GM18870 (cell line): ENCODE measurements around the gene SOS1.
"Not testable (repeated sequence)": the region's sequence is repeated elsewhere in the genome, so short reads cannot be mapped to it uniquely, and the experiment has no call there.

Source experiments
- ATAC-seq: cut with Tn5 transposase; IDR thresholded peaks from one replicate; pipeline ENCODE4 v1.9.1; 2021; ENCODE audit warnings: moderate library complexity; ENCODE audit not compliant: unreplicated experiment

SOS1 gene

DNA sequence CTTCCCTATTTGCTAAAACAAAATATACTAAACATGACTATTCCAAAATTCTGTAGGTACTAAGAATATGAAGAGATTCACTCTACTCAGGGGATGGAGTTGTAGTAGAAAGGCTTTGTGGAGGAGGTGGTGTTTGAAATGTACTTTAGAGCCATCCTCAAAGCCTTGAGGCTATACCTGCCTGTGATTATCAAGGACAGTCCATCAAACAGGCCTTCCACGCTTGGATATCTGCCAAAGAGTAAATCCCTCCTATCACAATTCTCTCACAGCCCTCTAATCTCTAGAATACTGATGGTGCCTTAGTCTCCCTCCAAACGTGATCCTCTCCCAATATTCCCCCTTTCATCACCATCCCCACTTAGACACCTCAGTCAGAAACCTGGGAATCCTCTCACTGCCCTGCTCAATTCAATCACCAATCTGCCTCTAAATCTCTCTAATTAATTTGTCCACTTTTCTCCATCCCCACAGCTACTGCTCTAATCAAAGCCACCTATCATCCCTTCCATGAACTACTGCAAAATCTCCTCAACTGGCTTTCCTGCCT lies 13.1 kb downstream of the SOS1 start:
- no peak for ATAC-seq

DNA sequence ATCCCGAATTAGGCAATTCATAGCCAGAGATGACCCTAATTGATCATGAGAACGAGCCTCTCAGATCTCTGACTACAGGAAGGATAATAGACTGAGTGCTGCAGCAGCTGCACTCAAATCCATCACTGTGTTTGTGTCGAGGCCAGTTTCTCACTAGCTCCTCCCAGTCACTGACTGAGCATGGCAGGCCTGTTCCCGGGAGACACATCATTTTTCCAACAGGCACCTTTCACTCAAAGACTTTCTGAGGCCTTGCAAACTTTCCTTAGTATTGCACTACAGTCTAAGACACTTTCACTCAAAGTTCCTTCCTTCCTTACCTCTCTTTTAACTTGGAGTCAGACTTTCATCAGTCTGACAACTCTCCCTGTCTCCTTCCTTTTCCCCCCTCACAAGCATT lies 13.7 kb downstream of the SOS1 start:
- ATAC-seq, result no peak

DNA sequence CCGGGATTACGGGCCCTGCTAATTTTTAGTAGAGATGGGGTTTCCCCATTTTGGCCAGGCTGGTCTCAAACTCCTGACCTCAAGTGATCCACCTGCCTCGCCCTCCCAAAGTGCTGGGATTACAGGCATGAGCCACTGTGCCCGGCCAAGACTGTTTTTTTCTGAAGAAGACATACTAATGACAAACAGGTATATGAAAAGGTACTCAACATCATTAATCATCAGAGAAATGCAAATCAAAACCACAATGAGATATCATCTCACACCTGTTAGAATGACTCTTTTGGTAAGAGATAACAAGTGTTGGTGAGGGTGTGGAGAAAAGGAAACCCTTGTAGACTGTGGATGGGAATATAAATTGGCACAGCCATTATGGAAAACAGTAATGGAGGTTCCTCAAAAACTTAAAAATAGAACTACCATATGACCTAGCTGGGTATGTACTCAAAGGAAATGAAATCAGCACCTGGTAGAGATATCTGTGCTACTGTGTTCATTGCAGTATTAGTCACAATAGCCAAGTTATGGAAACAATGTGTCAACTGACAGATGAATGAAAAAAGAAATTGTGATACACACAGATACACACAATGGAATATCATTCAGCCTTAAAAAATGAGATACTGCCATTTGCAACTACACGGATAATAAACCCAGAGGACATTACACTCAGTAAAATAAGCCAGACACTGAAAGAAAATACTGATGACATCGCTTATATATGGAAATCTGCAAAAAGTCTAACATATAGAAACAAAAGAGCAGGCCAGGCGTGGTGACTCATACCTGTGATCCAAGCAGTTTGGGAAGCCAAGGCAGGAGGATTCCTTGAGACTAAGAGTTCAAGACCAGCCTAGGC lies 20.8 kb downstream of the SOS1 start:
- ATAC-seq, result peak; percentile 85

DNA sequence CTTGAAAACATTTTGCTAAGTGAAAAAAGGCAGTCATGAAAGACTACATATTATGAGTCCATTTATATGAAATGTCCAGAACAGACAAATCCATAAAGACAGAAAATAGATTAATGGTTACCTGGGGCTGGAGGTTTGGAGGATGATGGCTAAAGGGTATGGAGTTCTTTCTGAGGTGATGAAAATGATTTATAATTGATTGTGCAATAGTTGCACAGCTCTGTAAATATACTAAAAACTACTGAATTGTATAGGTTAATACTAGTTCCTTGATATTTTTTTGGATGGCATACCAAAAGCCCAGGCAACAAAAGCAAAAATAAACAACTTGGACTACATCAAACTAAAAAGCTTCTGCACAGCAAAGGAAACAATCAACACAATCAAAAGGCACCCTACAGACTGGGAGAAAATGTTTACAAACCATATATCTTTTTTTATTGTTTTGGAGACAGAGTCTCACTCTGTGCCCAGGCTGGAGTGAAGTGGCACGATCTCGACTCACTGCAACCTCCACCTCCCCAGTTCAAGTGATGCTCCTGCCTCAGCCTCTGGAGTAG lies 21.5 kb downstream of the SOS1 start:
- ATAC-seq, result no peak

DNA sequence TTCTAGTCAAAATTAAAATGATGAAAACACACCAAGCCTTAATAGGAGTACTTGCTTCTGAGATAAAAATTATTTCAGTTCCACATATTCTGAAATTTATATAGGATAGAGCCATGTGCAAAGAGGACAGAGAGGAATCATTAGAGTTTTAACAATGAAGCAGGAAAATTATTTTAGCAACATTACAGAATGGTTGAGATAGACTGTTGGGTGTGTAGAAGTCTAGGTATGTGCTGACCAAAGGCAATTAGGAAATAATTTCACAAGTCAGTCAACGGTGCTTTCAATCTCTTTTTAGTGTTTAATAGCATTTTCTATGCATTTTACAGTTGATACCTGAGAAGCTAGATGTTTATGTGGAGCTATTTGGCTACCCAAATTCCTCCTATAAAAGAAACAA lies 25.2 kb downstream of the SOS1 start:
- ATAC-seq, result no peak

DNA sequence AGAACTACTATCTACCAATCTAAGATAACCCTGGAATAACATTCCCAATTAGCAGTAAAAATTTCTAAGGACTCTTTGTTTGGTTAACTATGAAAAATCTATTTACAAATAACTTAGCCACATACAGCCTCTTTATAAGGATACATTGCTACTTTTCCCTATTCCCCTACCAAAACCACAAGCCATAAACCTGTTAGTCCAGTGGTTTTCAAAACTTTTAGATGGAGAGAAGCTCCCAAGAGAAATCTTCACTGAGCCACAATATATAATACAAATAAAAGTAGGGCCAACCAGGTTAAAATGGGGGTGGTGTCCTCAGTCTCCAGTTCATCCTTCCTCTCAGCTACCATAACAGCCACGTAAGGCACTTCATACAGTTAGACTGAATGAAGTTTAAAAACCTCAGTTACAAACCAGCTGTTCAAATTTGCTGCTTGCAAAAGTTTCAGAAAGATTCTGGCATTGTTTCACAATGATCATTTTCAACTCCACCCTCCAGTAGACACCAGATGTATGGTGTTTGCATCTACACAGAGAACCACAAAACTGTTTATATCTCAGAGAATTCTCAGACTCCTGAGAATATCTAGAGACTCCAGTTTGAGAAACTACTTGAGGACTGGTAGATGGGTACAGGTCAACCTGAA lies 26.0 kb downstream of the SOS1 start:
- ATAC-seq, result peak; percentile 82

DNA sequence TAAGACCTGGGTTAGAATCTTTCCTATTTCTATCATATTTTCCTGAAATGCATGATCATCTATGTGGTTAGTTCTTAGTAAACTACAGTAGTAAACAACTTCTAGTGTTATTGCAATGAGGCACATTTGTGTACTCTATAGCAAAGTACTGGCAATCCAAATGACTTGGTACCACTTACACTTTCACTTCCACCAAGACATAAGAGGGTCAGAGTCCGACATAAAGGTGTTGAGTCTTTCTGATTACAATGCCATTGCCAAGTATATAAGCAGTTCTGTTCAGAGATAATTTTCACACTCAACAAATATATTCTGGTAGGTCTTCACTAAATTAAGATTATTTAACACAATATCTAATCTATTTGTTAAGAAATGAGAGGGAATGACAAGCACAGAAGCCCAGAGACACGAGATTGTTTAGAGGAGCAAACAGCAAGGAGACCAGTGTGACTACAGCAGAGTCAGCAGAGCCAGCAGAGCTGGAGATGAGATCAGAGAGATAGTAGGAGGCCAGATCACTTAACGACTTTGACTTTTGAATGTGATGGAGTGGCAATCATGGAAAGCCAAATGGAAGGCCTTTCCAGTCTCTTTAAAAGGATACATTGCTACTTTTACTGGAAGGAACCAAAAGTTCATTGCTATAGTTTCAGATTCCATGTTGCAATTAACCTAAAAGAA lies 27.5 kb downstream of the SOS1 start:
- ATAC-seq, result no peak

DNA sequence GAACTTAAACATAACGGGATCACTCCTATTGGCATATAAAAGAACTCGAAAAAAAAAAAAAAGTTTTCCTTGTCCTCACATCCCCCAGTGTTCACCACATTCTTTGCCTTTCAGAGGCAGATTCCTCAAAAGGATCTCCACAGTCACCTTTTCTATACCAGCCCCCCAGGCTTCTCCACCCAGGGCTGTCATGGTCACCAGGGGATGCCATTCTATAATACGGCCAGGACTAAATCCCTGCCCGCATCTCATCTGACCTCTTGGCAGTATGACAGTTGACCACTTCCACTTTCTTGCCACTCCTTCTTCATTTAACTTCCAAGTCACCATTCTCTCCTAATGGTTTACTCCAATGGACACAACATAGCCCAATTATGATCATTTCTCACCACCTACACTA lies 29.3 kb downstream of the SOS1 start:
- ATAC-seq, result no peak

DNA sequence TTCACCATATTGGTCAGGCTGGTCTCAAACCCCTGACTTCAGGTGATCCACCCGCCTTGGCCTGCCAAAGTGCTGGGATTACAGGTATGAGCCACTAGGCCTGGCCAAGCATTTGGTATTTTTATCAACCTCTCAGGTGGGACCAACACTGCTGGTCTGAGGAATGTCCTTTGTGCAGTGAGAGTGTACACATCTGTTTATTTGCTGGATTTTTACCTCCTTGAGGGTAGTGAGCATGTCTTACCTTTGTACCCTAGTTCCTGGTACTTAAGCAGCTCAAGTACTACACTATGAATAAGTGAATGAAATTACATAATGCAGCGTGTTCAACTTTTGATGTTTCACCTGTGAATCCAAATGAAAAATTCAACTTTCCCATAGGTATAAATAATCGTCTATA lies 29.8 kb downstream of the SOS1 start:
- no peak for ATAC-seq

DNA sequence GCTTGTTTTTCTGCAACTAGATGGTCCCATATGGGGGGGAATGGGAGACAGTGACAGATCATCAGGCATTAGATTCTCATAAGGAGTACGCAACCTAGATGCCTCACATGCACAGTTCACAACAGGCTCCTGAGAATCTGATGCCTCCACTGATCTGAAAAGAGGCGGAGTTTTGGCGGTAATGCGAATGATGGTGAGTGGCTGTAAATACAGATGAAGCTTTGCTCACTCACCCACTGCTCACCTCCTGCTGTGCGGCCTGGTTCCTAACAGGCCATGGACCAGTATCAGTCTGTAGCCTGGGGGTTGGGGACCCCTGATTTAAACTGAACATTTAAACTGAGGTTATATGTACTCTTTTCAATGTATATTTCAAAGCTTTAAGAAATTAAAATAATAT lies 40.7 kb downstream of the SOS1 start:
- no peak for ATAC-seq

DNA sequence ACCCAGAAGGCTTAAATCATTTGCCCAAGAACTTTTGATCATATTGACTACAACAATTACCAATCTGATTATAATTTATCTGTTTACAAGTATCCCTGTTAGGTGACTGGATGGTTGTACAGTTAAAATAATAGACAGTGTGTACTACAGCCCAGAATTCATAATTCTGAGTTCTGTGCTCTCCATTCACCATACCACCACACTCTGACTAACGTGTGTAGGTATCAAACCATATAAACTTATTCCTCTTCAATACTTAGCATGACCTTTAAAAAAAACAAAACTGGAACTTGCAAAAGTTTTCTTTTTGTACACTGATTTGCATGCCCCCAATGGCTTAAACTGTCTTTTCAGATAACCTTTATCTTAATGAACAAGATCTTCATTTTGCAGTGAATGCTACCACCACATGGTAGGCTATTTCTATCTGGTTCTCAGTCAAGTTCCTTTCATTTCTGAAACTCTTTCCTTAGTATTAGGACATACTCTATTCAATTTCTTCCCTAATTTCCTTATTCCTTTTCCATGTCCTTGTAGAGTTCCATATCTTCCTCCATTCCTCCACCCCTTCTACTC lies 50.9 kb downstream of the SOS1 start:
- ATAC-seq, result no peak

DNA sequence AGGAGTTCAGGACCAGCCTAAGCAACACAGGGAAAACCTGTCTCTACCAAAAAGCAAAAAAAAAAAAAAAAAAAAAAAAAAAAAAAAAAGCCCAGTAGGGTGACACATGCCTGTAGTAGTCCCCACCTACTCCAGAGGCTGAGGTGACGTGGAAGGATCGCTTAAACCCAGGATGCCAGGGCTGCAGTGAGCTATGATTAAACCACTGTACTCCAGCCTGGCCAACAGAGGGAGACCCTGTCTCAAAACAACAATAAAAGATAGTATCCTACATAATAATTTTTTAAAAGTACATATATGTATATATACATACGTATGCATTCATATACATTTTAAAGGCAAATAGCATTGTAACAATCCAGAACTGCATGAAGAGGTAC lies 51.7 kb downstream of the SOS1 start:
- ATAC-seq, result no peak

DNA sequence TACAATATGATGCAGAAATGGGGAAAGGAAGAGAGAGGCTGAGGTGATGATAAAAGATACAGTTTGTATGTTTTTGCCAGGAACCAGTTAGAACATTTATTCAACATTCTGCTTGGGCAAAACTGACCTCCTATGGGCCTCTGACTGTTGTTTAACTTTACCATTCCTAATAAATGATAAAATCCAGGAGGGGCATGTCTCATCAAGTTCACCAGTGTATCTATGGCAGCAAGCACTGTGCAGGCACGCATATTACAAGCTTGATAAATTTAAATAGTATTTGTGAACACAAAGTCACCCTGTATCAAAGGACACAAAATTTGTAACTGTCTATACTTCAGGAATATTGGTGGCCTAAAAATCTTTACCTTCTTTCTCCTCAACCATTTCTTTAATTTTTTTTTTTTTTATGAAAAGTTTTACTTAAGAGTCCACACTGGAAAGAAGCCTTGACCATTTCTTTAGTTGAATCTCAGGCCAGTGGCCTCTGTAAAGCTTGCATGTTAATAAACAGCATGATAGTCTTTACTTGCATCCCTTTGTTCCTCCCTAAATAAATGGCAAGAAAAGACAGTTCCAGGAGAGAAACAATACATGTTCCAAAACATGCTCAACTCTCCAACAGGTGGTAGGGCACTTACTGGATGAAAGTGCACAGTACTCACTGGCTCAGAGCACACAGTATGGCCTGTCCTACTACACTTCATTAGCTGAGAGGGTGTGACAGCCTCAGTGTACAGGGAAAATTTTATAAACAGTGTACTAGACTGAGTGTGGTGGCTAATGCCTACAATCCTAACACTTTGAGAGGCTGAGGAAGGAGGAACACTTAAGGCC lies 52.3 kb downstream of the SOS1 start:
- no peak for ATAC-seq

DNA sequence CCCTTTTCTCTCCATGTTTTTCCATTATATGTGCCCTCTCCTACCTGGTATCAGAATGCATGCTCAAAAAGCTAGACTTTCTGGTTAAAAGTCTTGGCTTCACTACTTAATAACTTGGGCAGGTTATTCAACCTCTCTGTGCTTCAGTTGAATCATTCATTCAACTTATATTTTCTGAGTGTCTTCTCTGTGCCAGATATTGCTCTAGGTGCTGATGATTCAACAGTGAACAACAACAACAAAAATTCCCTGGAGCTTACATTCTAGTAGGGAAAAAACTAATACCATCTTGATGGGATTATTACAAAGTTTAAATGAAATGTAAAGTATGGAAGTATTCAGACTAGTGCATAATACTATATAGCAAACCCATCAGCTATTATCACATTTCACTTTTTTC lies 55.2 kb downstream of the SOS1 start:
- ATAC-seq, result no peak

DNA sequence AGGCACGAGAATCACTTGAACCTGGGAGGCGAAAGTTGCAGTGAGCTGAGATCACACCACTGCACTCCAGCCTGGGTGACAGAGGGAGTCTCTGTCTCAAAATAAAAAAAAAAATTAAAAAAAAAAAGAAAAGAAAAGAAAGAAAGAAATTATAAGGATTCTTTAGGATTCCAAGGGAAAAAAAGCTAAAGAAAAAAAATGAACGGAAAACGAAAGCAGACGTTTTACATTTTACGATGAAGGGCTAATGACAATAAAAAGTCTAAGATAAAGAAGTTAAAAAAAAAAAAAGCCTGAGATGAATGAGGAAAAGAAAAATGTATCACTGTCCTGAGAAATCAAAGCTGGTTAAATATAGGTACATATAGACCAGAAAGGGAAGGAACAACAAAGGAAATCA lies 58.5 kb downstream of the SOS1 start:
- ATAC-seq, result no peak

DNA sequence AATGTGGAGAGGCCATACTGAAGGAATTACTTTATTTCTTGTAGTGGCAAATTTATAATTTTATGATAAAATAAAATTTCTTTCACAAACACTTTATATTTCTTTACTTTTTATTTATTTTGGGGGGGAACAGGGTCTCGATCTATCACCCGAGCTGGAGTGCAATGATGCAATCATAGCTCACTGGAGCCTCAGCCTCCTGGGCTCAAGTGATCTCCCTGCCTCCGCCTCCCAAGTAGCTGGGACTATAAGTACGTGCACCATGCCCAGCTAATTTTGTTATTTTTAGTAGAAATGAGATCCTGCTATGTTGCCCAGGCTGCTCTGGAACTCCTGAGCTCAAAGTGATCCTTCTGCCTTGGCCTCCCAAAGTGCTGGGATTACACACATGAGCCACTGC lies 59.6 kb downstream of the SOS1 start:
- ATAC-seq, result no peak

DNA sequence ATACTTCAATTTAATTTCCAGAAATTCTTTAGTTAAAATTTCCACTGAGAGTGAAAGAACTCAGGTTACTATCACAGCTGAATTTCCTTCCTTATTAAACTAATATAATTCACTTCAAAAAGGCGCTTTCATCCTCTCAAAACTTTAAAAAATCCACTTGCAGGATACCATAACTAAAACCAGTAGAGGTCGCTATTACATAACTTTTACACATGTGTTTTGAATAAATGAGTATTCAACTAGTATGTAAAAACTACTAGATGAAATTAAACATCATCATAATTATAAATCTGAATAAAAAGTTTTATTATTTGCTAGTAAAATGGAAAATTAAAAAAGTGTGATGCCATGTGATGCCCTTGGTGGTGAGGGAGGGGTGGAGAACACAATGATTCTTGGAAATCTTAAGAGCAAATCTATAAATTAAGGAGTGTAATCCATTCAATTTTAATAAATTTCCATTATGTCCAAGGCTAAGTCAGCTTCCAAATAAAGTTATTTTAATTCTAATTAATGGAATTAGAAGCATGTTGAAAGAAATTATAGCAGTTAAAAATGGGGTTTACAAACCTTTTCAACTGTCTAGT lies 61.4 kb downstream of the SOS1 start:
- ATAC-seq, result no peak

DNA sequence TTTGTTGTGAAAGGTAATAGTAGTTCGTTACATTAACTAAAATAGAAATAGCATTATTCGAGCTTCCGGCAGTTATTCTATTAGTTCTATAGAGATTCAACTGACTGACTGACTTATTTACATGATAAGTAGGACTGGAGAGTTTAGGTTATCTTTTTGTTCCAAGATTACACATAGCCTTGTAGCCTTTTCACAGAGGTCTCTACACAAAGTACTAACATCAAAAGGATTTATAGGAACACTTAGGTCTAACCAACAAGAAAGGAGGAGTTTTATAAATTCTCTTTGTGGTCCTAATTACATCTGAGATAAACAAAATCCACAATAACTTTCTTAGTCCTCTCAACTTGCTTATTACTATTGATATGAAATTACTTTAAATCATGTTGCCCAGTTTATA lies 62.8 kb downstream of the SOS1 start:
- no peak for ATAC-seq

DNA sequence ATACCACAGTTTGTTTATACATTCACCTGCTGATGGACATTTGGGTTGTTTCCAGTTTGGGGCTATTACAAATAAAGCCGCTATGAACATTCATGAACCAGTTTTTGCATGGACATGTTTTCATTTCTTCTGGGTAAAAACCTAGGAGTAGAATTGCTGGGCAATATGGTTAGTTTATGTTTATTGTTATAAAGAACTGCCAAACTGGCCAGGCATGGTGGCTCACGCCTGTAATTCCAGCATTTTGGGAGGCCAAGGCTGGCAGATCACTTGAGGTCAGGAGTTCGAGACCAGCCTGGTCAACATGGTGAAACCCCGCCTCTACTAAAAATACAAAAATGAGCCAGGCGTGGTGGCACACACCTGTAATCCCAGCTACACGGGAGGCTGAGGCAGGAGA lies 68.2 kb downstream of the SOS1 start:
- ATAC-seq, result not testable (repeated sequence)

DNA sequence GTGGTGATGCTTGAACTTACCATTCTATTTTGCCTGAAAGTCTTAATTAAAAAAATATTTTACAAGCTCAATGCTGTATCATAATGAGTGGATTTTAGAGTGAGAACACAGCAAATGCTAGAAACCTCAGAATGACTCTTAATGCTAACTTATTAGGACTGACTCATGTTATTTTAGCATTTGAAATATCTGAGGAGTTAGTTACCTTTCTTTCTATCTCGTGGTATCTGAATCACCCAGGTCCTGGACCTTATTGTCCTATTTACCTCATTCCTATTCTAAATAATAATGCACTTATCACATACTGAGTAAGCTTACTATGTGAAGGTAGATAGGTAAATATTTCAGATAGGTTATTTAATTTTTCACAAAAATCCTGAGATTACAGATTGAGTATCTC lies 70.7 kb downstream of the SOS1 start:
- no peak for ATAC-seq
